IMR-90 (cell line): ENCODE data around the gene INO80B. TPM values are rescaled to one million over a fixed set of nuclear protein-coding genes. Genes with fewer than 3 reads are reported as not detected.

Source experiments
- ATAC-seq: fragments of 200-7000 bp; cut with Tn5 transposase; 2 replicates; pipeline ENCODE4 v1.9.1; 2020; ENCODE audit warnings: low read depth, mild to moderate bottlenecking, moderate library complexity
- BruUV-seq: library from RNA; stranded (reverse); fragments of 400-500 nt; replicated peaks from 2 replicates; lab custom pipeline; 2021; lab: Mats Ljungman, UMichigan
- CTCF ChIA-PET: fragments of 300-600 bp; formaldehyde crosslinking; extraction: SDS; loops from one replicate; lab custom pipeline; 2021; ENCODE audit warnings: antibody characterized with exemption; lab: Yijun Ruan, JAX
- POLR2A ChIA-PET: fragments of 300-600 bp; sonication (Branson Sonifier 250); formaldehyde crosslinking; loops from one replicate; lab custom pipeline; 2022; ENCODE audit warnings: antibody characterized with exemption; ENCODE audit not compliant: unreplicated experiment; lab: Charles Lee
- DNase-seq: peaks from one replicate; pipeline ENCODE4 v3.0.0; 2013
- H2AFZ ChIP-seq: replicated peaks from 2 replicates; pipeline ENCODE3; 2013; ENCODE audit warnings: low read length, mild to moderate bottlenecking; ENCODE audit not compliant: poor library complexity
- H2AK5ac ChIP-seq: 2 replicates; pipeline ENCODE4 v1.6.1; 2013; ENCODE audit warnings: low read depth, low read length, inconsistent platforms
- H2AK9ac ChIP-seq: replicated peaks from 2 replicates; pipeline ENCODE3; 2013; ENCODE audit warnings: mild to moderate bottlenecking, low read depth, low read length, moderate library complexity; ENCODE audit not compliant: poor library complexity
- H2BK120ac ChIP-seq: 2 replicates; pipeline ENCODE4 v1.6.1; 2013; ENCODE audit warnings: low read depth, low read length, inconsistent platforms
- H2BK15ac ChIP-seq: 3 replicates; pipeline ENCODE4 v1.6.1; 2013; ENCODE audit warnings: low read depth, low read length, inconsistent platforms
- H2BK20ac ChIP-seq: 2 replicates; pipeline ENCODE4 v1.6.1; 2013; ENCODE audit warnings: low read depth, mild to moderate bottlenecking, inconsistent platforms, low read length, moderate library complexity
- H2BK5ac ChIP-seq: 2 replicates; pipeline ENCODE4 v1.6.1; 2013; ENCODE audit warnings: mild to moderate bottlenecking, low read depth, low read length, inconsistent platforms; ENCODE audit not compliant: poor library complexity, severe bottlenecking
- H3K14ac ChIP-seq: replicated peaks from 2 replicates; pipeline ENCODE4 v1.6.1; 2013; ENCODE audit warnings: low read depth, low read length, inconsistent platforms
- H3K18ac ChIP-seq: 2 replicates; pipeline ENCODE4 v1.6.1; 2013; ENCODE audit warnings: low read depth, low read length, control low read depth
- H3K23ac ChIP-seq: 2 replicates; pipeline ENCODE4 v1.6.1; 2013; ENCODE audit warnings: low read depth, low read length, inconsistent platforms
- H3K27ac ChIP-seq: 2 replicates; pipeline ENCODE4 v1.5.1; 2013; ENCODE audit warnings: mild to moderate bottlenecking, control low read depth, low read length; ENCODE audit not compliant: insufficient read depth
- H3K27me3 ChIP-seq: 2 replicates; pipeline ENCODE4 v1.6.1; 2013; ENCODE audit warnings: low read length; ENCODE audit not compliant: control insufficient read depth, insufficient read depth
- H3K36me3 ChIP-seq: 2 replicates; pipeline ENCODE4 v1.6.1; 2013; ENCODE audit warnings: low read length, mixed read lengths; ENCODE audit not compliant: control insufficient read depth, insufficient read depth
- H3K4ac ChIP-seq: 2 replicates; pipeline ENCODE4 v1.6.1; 2013; ENCODE audit warnings: low read depth, low read length, inconsistent platforms
- H3K4me1 ChIP-seq: 2 replicates; pipeline ENCODE4 v1.6.1; 2013; ENCODE audit warnings: low read length, mixed read lengths; ENCODE audit not compliant: control insufficient read depth, insufficient read depth
- H3K4me2 ChIP-seq: 2 replicates; pipeline ENCODE4 v1.6.1; 2013; ENCODE audit warnings: low read depth, mild to moderate bottlenecking, control low read depth, low read length, moderate library complexity
- H3K4me3 ChIP-seq: 2 replicates; pipeline ENCODE4 v1.5.1; 2013; ENCODE audit warnings: low read depth, mild to moderate bottlenecking, control low read depth, low read length, moderate library complexity; ENCODE audit not compliant: insufficient read depth
- H3K56ac ChIP-seq: 2 replicates; pipeline ENCODE4 v1.6.1; 2013; ENCODE audit warnings: low read length, inconsistent platforms; ENCODE audit not compliant: insufficient read depth; ENCODE audit errors: extremely low read depth
- H3K79me1 ChIP-seq, 2 experiments: 2 replicates each; pipeline ENCODE4 v1.6.1; 2013; ENCODE audit warnings: low read length in 2 of 2, inconsistent platforms in 1 of 2, low read depth in 1 of 2
- H3K9ac ChIP-seq: 2 replicates; pipeline ENCODE4 v1.6.1; 2013; ENCODE audit warnings: low read depth, low read length, control low read depth
- H3K9me1 ChIP-seq: 2 replicates; pipeline ENCODE4 v1.6.1; 2013; ENCODE audit warnings: low read length, inconsistent platforms; ENCODE audit not compliant: insufficient read depth
- H3K9me3 ChIP-seq: 2 replicates; pipeline ENCODE4 v1.6.1; 2013; ENCODE audit warnings: low read length; ENCODE audit not compliant: control insufficient read depth, insufficient read depth
- H4K20me1 ChIP-seq: 2 replicates; pipeline ENCODE4 v1.6.1; 2013; ENCODE audit warnings: low read length, inconsistent platforms; ENCODE audit not compliant: insufficient read depth
- H4K5ac ChIP-seq: 2 replicates; pipeline ENCODE4 v1.6.1; 2013; ENCODE audit warnings: mild to moderate bottlenecking, low read depth, low read length, control low read depth
- H4K8ac ChIP-seq, 2 experiments: 2 replicates each; pipeline ENCODE4 v1.6.1; 2013; ENCODE audit warnings: low read depth in 2 of 2, low read length in 2 of 2, control low read depth in 1 of 2, inconsistent platforms in 1 of 2
- H4K91ac ChIP-seq: 2 replicates; pipeline ENCODE4 v1.6.1; 2013; ENCODE audit warnings: low read depth, low read length, inconsistent platforms; ENCODE audit not compliant: insufficient read depth
- BHLHE40 ChIP-seq: fragments of 150-350 bp; IDR thresholded peaks from 2 replicates; pipeline ENCODE4 v1.6.1; 2016; ENCODE audit warnings: mild to moderate bottlenecking, low read depth, low read length
- CEBPB ChIP-seq: IDR thresholded peaks from 2 replicates; pipeline ENCODE4 v1.6.1; 2012; ENCODE audit warnings: low read depth, low read length, improper control_type of control experiment
- MAFK ChIP-seq: IDR thresholded peaks from 2 replicates; pipeline ENCODE4 v1.6.1; 2012; ENCODE audit warnings: low read depth, low read length, improper control_type of control experiment
- MXI1 ChIP-seq: IDR thresholded peaks from 2 replicates; pipeline ENCODE4 v1.6.1; 2012; ENCODE audit warnings: low read depth, mild to moderate bottlenecking, low read length, moderate library complexity, borderline replicate concordance
- NFE2L2 ChIP-seq: fragments of 150-350 bp; IDR thresholded peaks from 2 replicates; pipeline ENCODE4 v1.6.1; 2016; ENCODE audit warnings: low read depth, mild to moderate bottlenecking, low read length
- POLR2A ChIP-seq: IDR thresholded peaks from 2 replicates; pipeline ENCODE4 v1.6.1; 2012; ENCODE audit warnings: mild to moderate bottlenecking, low read depth, low read length
- RAD21 ChIP-seq: IDR thresholded peaks from 2 replicates; pipeline ENCODE4 v1.6.1; 2012; ENCODE audit warnings: low read length, improper control_type of control experiment
- RFX5 ChIP-seq: IDR thresholded peaks from 2 replicates; pipeline ENCODE4 v1.8.0; 2012; ENCODE audit warnings: low read depth, mild to moderate bottlenecking, low read length, moderate library complexity
- SMC3 ChIP-seq: fragments of 150-350 bp; IDR thresholded peaks from 2 replicates; pipeline ENCODE4 v1.6.1; 2016; ENCODE audit warnings: low read depth, mild to moderate bottlenecking, antibody characterized with exemption, low read length, moderate library complexity
- USF2 ChIP-seq: fragments of 150-350 bp; IDR thresholded peaks from 2 replicates; pipeline ENCODE4 v1.6.1; 2017; ENCODE audit warnings: mild to moderate bottlenecking, antibody characterized with exemption, low read length, low read depth
- WGBS, 2 experiments: methylation state at CpG; one replicate each; pipeline versions ENCODE4 v1.1.5 to v1.1.7; 2013; ENCODE audit warnings: missing lambda C conversion rate in 2 of 2; ENCODE audit not compliant: insufficient read length in 1 of 2; ENCODE audit errors: extremely low coverage in 2 of 2; 5-methylcytosine and 5-hydroxymethylcytosine counted together
- dilution Hi-C: fragments of 300-500 bp; cut with HindIII; formaldehyde crosslinking; loops from one replicate; pipeline ENCODE4 v1.14.3; 2018; ENCODE audit warnings: low sequenced_read_pairs; ENCODE audit not compliant: unreplicated experiment
- in situ Hi-C: fragments of 300-500 bp; cut with MboI; formaldehyde crosslinking; loops from 3 replicates; pipeline ENCODE4 v1.14.3; 2019; ENCODE audit warnings: low sequenced_read_pairs, inconsistent platforms, mixed read lengths
- intact Hi-C: fragments of 100-400 bp; cut with micrococcal nuclease; formaldehyde crosslinking; loops from 2 replicates; pipeline ENCODE4 v1.10.0; 2022
- polyA plus RNA-seq, 3 experiments: library from polyadenylated mRNA; depleted of rRNA; stranded (reverse); fragments of >200 nt; gene quantifications; 2 replicates each; pipeline ENCODE4 v1.2.3, GENCODE V29; 2012; ENCODE audit warnings: low replicate concordance in 1 of 3
- total RNA-seq: library from RNA; depleted of rRNA; stranded (reverse); fragments of >200 nt; gene quantifications from 2 replicates; pipeline ENCODE4 v1.2.3, GENCODE V29; 2012
- TF ChIP-seq, protein P1 (sequence below): conservative IDR thresholded peaks from 2 replicates; pipeline ENCODE4 v1.5.1; 2012; ENCODE audit warnings: mild to moderate bottlenecking, low read depth, low read length, improper control_type of control experiment

Gene INO80B
- total and polyA plus RNA-seq, 2 of the 4 experiments (the other 2 are of a cell fraction) = 4.5 to 10.5 TPM

- DNase-seq (no peak), ATAC-seq (no peak)
- no peak overlapping the region for H2BK20ac ChIP-seq
- no peaks in the 10 kb centered on the region for H4K20me1 ChIP-seq
- in situ Hi-C loops (no loop called here), intact Hi-C loops (no loop called here), dilution Hi-C loops (no loop called here)
- no peak overlapping the region for H3K4me2 ChIP-seq
- WGBS, 2 experiments = 73% methylated on average over 3 of the region's 19 CpGs; no CpG with 5 or more reads in 1 of the 2 experiments
- peak overlapping the region; percentile 86 for H2AFZ ChIP-seq
- no peak overlapping the region for H3K23ac ChIP-seq
- H3K18ac ChIP-seq = no peak overlapping the region
- ChIA-PET POLR2A (no interaction called here), CTCF (interaction anchor here (0.6 kb wide), 1 partner anchor 180 kb away, joined by 3 read pairs; no protein-coding TSS in a partner anchor)
- no peak overlapping the region for H3K14ac ChIP-seq
- BruUV-seq = no TSS peak
- no peak overlapping the region for H2BK15ac ChIP-seq
- no peak overlapping the region; a peak in 1 of 4 replicates for H4K8ac ChIP-seq
- H3K56ac ChIP-seq = no peak overlapping the region
- no peak overlapping the region for H3K27ac ChIP-seq
- no peak overlapping the region for H4K5ac ChIP-seq
- H3K9ac ChIP-seq = no peak overlapping the region
- peaks cover 34% of the 10 kb centered on the region for H3K27me3 ChIP-seq
- H2BK120ac ChIP-seq = no peak overlapping the region
- no peaks in the 10 kb centered on the region for H3K9me3 ChIP-seq
- no peak overlapping the region for H3K4me3 ChIP-seq
- H3K79me1 ChIP-seq = no peaks in the 10 kb centered on the region
- no peak overlapping the region for H4K91ac ChIP-seq
- no peaks in the 10 kb centered on the region for H3K36me3 ChIP-seq
- no peak for TF ChIP-seq MXI1
- TF ChIP-seq NFE2L2 = no peak
- TF ChIP-seq, protein P1, sequence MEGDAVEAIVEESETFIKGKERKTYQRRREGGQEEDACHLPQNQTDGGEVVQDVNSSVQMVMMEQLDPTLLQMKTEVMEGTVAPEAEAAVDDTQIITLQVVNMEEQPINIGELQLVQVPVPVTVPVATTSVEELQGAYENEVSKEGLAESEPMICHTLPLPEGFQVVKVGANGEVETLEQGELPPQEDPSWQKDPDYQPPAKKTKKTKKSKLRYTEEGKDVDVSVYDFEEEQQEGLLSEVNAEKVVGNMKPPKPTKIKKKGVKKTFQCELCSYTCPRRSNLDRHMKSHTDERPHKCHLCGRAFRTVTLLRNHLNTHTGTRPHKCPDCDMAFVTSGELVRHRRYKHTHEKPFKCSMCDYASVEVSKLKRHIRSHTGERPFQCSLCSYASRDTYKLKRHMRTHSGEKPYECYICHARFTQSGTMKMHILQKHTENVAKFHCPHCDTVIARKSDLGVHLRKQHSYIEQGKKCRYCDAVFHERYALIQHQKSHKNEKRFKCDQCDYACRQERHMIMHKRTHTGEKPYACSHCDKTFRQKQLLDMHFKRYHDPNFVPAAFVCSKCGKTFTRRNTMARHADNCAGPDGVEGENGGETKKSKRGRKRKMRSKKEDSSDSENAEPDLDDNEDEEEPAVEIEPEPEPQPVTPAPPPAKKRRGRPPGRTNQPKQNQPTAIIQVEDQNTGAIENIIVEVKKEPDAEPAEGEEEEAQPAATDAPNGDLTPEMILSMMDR = no peak
- no peak for TF ChIP-seq RAD21
- no peak for TF ChIP-seq POLR2A
- no peak for TF ChIP-seq RFX5
- TF ChIP-seq MAFK = no peak
- TF ChIP-seq BHLHE40 = no peak
- TF ChIP-seq CEBPB = no peak
- TF ChIP-seq USF2 = no peak
- no peak for TF ChIP-seq SMC3
- H2AK9ac ChIP-seq = no peak overlapping the region
- H3K4ac ChIP-seq = no peak overlapping the region
- H2BK5ac ChIP-seq = no peak overlapping the region
- H3K9me1 ChIP-seq = no peaks in the 10 kb centered on the region
- no peaks in the 10 kb centered on the region for H3K4me1 ChIP-seq
- H2AK5ac ChIP-seq = no peak overlapping the region
Measured at GRCh38 chr2:74414441-74414840, 40.4 kb upstream of the INO80B start.
